ENCODE results near the gene LMOD3.

LMOD3 gene

DNA sequence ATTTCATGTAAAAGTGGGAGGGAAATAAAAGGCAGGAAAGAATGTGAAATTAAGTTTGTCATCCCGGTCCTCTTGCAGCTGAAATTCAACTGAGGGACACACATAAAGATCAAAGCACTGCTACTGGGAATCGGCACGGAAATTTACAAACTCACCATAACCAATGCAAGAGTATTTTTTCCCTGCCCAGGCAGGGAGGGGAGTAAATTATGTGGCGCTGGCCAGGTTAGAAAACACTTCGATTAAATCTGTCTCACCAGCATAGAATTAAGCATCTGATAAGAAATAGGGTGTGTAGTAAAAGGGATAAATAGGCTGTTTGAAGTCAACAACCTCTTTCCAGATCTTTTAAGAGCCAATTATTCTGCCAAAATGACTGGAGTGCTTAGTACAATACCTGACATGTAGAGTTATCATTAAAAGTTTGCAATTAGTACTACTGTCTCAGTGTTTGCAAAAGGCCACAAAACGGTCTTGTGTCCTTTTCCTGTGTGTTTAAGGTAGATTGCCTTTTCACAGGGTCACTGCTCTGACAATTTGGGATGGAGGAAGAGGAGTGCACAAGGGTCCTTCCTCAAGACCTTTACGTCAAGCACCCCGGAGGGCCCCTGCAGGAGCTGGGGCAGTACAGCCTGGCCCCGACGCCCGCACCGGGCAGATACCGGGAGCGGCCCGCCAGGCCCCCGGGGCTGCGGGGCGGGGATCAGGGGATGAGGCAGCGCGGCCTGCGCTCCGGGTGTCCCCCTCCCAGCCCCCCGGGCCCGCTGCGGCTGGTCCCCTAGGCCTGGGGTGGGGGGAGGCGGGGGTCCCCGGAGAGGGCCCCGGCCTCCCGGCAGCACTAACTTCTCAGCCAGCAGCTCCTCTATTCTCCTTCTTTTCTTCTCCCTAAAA lies 42.9 kb downstream of the LMOD3 start:
- peaks cover 57% of the 10 kb centered on the region for H3K4me1 Mint-ChIP-seq (ENCODE audit: low read depth)
- H3K9me3 Mint-ChIP-seq, result no peaks in the 10 kb centered on the region
- H3K27ac Mint-ChIP-seq, result peak overlapping the region; percentile 29
- H3K4me3 Mint-ChIP-seq, result peak overlapping the region; percentile 87
- H3K27me3 Mint-ChIP-seq (ENCODE audit: low read depth), result no peaks in the 10 kb centered on the region
- peaks cover 17% of the 10 kb centered on the region for H3K36me3 Mint-ChIP-seq (ENCODE audit: low read depth)

DNA sequence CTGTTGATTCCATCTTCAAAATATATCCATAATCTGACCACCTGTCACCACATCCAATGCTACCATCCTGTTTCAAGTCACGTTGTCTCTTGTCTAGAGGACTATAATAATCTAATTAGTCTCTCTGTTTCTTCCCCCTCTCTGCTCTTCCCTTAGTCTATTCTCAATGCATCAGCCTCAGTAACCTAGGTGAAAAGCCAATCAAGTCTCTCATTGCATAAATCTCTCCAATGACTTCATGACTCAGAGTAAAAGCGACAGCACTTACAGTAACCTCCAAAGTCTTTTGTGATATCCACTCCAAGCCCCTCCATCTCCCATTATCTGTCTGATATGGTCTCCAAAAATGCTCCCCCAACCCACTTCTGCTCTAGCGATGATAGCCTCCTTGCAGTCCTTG lies 49.5 kb downstream of the LMOD3 start:
- Mint-ChIP-seq H3K9me3 (no peaks in the 10 kb centered on the region), H3K27me3 (ENCODE audit: low read depth) (no peaks in the 10 kb centered on the region), H3K36me3 (ENCODE audit: low read depth) (peaks cover 39% of the 10 kb centered on the region), H3K4me3 (no peak overlapping the region), H3K4me1 (ENCODE audit: low read depth) (peaks cover 23% of the 10 kb centered on the region), H3K27ac (peak overlapping the region; percentile 17)

DNA sequence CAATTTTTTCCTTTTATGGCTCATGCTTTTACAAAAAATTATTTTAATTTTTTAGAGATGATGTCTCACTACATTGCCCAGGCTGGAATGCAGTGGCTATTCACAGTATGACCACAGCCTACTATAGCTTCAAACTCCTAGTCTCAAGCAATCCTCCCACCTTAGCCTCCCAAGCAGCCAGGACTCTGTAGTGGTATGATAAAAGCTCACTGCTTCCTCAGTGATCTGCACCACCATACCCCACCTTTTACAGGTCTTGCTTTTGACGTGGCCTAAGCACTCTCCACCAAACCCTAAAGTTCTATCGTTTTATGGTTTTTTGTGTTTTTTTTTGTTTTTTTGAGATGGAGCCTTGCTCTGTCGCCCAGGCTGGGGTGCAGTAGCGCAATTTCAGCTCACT lies 56.3 kb downstream of the LMOD3 start:
- Mint-ChIP-seq H3K4me3 (no peak overlapping the region), H3K9me3 (no peaks in the 10 kb centered on the region), H3K27ac (peak overlapping the region; percentile 58), H3K36me3 (ENCODE audit: low read depth) (peaks cover 35% of the 10 kb centered on the region), H3K4me1 (ENCODE audit: low read depth) (peaks cover 37% of the 10 kb centered on the region), H3K27me3 (ENCODE audit: low read depth) (no peaks in the 10 kb centered on the region)

DNA sequence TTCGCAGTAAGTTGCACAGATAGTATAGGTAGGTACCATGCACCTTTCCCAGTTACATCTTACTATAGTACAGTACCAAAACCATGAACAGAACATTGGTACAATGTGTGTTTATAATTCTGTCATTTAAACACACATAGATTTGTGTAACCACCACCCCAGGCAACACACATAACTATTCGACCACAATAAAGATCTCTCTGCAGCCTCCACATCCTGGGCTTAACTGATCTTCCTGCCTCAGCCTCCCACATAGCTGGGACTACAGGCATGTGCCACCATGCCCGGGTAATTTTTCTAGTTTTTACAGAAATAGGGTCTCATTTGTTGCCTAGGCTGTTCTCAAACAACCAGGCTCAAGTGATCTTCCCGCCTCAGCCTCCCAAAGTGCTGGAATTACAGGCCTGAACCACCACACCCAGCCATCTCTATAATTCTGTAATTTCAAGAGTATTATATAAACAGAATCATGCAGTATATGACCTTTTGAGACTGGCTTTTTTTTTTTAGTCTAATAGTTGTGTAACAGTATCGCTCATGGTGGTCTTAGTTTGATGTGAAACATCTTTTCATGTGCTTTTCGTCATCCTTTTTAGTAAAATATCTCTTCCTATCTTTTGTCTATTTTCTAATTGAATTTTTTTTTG lies 57.0 kb downstream of the LMOD3 start:
- peak overlapping the region; percentile 66 for H3K4me3 Mint-ChIP-seq
- H3K36me3 Mint-ChIP-seq (ENCODE audit: low read depth), result peaks cover 35% of the 10 kb centered on the region

DNA sequence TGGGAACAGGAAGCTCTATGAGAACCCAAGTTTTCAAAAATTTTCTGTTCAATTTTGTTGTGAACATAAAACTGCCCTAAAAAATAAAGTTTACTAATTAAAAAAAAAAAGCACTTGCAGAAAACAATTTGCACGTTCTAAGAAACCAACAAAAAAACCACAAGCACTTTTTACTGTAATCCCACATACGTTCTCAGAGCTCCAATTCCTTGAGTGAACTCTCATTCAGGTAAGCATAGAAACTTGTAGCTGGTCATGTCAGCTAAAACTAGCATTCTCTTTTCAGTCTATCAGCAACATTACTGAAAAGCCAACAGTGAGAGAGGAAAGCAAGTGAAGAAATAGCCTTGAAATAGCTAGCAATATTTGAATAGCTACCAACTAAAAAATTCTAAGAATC lies 58.8 kb downstream of the LMOD3 start:
- Mint-ChIP-seq H3K9me3 (no peaks in the 10 kb centered on the region), H3K4me3 (peak overlapping the region; percentile 73), H3K36me3 (ENCODE audit: low read depth) (peaks cover 46% of the 10 kb centered on the region), H3K27me3 (ENCODE audit: low read depth) (no peaks in the 10 kb centered on the region), H3K4me1 (ENCODE audit: low read depth) (peaks cover 55% of the 10 kb centered on the region), H3K27ac (peak overlapping the region; percentile 88)

More for the DNA sequence above, 57.0 kb downstream of the LMOD3 start:
- Mint-ChIP-seq H3K27me3 (ENCODE audit: low read depth) (no peaks in the 10 kb centered on the region), H3K9me3 (no peaks in the 10 kb centered on the region), H3K27ac (peak overlapping the region; percentile 76), H3K4me1 (ENCODE audit: low read depth) (peaks cover 39% of the 10 kb centered on the region)

DNA sequence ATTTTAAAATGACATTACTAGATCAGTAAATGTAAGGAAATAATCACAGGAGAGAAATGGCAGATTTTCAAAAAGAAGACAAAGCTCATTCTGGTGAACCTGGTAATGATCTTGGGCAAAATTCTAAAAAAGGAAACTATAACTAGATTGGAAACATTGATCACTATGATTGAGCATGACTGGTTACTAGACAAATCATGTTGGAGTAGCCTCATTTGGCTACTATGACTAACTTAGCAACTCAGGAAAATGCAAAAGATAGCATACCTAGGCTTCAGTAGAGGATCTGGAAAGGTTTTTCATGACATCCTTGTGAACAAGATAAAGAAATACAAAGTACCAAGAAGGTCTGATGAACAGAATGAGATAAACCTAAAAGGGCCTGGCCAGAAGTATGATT lies 62.7 kb downstream of the LMOD3 start:
- Mint-ChIP-seq H3K4me1 (ENCODE audit: low read depth) (peaks cover 52% of the 10 kb centered on the region), H3K36me3 (ENCODE audit: low read depth) (peaks cover 62% of the 10 kb centered on the region), H3K4me3 (no peak overlapping the region), H3K9me3 (no peaks in the 10 kb centered on the region), H3K27ac (peak overlapping the region; percentile 93), H3K27me3 (ENCODE audit: low read depth) (no peaks in the 10 kb centered on the region)

DNA sequence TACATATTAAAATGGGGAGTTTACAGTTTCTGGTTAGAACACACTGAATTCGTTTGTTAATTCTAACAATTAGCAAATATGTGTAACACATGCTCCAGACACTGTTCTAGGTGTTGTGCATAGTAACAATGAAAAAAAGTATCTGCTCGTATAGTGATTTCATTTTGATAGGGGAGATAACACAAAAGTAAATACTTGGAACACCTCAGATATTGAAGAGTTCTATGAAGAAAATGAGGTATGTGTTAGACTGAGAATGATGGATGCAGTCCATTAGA lies 63.5 kb downstream of the LMOD3 start:
- peak overlapping the region; percentile 35 for H3K4me3 Mint-ChIP-seq
- H3K27ac Mint-ChIP-seq, result peak overlapping the region; percentile 93
- H3K36me3 Mint-ChIP-seq (ENCODE audit: low read depth), result peaks cover 57% of the 10 kb centered on the region
- H3K4me1 Mint-ChIP-seq (ENCODE audit: low read depth), result peaks cover 44% of the 10 kb centered on the region
- H3K27me3 Mint-ChIP-seq (ENCODE audit: low read depth), result no peaks in the 10 kb centered on the region
- H3K9me3 Mint-ChIP-seq, result no peaks in the 10 kb centered on the region

DNA sequence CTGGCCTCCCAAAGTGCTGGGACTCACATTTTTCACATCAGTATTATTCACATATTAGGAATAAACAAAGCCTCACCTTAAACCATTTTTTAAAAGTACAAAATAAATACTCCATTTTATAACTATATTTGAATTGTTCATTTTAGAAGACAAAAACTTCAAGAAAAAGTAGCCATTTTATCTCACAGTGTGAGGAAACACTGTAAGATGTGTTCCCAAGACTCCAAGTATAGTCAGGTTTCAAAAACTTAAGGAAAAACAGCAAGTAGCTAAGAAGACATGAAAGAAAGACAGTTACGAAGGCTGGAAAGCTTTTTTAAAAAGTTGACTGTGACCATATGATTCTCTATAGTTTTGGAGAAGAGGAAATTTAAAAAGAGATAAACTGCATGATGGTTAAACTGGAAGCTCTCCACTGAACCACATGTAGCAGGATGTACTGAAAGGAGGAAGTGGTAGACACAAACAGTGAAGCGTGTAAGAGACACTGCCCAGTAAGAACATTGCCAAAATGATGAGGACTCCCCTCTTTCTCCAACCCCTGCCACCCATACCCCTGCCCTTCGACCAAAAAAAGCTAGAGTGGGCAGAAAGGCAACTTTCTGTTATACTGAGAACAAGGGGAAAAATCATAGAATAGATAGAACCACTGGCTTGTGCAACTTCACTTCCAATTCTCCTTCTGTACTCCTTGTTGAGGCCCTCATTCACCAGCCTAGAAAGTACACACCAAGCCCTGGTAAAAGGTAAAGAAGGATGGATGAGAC lies 64.0 kb downstream of the LMOD3 start:
- no peaks in the 10 kb centered on the region for H3K9me3 Mint-ChIP-seq
- peaks cover 38% of the 10 kb centered on the region for H3K4me1 Mint-ChIP-seq (ENCODE audit: low read depth)
- H3K27ac Mint-ChIP-seq, result peak overlapping the region; percentile 93
- H3K4me3 Mint-ChIP-seq, result peak overlapping the region; percentile 35
- H3K36me3 Mint-ChIP-seq (ENCODE audit: low read depth), result peaks cover 57% of the 10 kb centered on the region
- no peaks in the 10 kb centered on the region for H3K27me3 Mint-ChIP-seq (ENCODE audit: low read depth)
